DMS53 treated with DMSO at 0.1 percent for 48 hours (cell line): ENCODE data around the gene BCO2.
"Not testable (repeated sequence)": the region's sequence is repeated elsewhere in the genome, so short reads cannot be mapped to it uniquely, and the experiment has no call there.

Source experiments
- DNase-seq: peaks from one replicate; lab custom pipeline; 2025; ENCODE audit not compliant: unreplicated experiment; lab: John Stamatoyannopoulos, UW

Gene BCO2

DNA sequence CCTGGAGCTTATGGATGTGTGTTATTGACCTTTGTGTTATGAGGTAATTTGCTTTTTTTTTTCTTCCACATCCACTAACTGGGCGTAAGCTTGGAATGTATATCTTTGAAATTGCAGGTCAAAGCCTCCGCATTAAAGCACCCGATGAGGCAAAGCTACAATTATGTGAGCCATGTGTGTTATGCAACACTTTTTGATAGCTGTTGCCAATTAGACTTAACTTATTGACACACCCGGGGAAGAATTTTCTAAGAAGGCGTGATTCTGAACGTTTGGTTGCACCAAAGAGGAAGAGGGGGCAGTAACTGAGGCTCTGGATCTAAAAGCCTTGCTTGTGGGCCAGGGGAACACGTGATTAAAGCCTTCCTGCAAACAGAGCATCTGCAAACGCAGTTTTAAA is 8.8 kb upstream of the BCO2 start:
- DNase-seq, result no peak

DNA sequence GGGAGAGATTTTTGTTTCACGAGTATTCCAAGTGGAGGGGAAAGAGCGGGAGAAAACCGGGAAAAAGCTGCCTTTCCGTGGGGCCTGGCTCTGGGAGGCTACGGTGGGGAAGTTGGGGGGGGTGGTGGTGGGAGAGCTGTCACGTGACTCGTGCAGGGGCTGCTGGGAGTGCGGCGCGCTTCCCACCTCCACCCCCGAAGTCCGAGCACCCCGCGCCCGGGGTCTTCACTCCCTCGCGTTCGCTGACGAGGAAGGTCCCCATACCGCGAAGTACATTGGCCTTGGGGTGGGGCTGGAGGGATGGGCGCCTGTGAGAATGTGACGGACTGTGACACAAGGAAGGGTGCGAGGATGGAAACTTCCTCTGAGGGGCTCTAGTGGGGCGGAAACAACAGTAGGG is 8.2 kb upstream of the BCO2 start, which contains the start of gene TEX12:
Gene TEX12, plus strand, starts transcription at position 228 of the 400 bp plus-strand sequence. CDS start 1,897 bp downstream, outside the sequence.
- no peak for DNase-seq

DNA sequence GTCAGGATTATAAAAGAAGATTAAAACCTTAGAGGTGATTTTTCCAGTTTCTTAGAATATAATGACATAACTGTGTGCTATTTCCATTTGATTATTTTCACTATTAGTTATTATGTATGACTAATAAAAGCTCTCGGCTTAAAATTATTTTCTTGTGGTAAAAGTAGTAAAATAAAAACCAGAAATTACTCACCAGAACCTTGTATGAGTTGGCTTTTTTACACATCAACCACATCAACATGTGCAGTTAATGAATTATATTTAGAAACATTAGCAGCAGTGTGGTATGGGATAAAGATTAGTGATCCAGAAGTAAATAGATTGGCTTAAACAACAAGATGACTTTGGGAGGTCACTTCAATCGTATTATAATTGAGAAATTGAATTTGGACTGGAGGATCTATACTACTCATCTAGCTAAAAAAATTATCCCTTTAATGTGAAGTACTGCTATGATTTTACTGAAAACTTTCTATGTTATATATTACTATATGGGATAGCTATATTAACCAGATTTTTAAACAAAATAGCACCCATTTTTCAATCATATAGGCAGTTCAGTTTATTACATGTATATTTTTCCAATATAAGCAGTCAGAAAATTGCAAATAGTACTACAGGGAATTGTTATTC is 2.8 kb upstream of the BCO2 start:
- DNase-seq, result no peak

DNA sequence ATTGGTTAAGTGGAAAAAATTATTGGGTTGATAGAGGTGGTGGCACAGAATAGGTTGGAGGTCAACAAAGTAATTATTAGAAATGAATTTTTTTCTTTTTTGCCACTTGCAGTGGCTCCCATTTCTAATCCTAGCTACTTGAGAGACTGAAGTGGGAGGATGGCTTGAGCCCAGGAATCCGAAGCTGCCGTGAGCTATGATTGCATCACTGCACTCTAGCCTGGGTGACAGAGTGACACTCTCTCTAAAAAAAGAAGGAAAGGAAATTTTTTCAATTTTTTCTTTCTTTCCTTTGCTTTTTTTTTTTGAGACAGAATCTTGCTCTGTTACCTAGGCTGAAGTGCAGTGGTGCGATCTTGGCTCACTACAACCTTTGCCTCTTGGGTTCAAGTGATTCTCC is 2.2 kb upstream of the BCO2 start:
- DNase-seq, result no peak

DNA sequence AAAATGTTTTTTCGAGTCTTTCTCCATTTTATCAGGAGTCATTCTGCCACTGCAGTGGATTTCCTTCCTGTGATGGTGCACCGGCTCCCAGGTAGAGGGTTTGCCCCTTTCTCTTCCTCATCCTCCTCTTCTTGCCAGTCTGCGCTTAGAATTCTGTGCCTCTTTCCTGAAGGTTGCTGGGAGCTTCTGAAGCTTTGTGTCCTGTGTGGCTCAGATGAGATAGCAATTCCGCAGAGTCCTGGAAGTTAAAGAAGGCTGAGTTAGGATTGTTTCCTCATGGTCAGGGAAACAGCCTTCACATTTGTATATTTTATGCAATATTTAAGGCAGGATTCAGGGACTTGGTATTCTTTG is 264 bp downstream of the BCO2 start:
- DNase-seq, result no peak

DNA sequence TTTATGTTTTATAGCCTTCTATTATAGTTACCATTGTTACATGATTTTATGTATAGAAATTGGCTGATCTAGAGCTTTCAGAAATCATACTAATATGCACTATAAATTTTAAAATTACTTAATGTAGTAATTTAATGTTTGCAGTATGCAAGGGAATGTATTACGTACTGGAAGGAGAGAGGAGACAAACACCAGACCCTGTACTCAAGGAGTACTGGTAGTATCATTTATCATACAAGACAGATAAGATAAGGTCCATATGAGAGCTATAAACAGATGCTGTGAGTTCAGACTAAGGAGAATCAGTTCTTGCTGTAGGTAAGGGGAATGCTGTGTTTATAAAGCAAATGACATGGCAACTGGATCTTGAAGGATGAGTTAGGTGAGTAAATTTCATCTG is 765 bp downstream of the BCO2 start:
- DNase-seq, result no peak

DNA sequence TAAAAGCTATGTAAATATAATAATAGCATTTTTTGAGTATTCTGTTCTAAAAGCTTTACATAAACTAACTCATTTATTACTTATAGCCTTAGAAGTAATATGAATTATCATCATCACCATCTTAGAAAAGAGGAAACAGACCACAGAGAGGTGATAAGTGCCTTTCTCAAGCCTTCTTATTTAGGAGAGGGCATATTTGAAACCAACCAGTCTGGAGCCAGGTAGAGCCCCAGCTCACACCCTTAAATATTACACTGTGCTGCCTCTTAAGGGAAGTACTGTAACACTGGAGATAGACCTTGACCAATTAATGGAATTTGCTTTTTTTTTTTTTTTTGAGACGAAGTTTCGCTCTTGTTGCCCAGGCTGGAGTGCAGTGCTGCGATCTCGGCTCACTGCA is 2.3 kb downstream of the BCO2 start:
- DNase-seq, result no peak

DNA sequence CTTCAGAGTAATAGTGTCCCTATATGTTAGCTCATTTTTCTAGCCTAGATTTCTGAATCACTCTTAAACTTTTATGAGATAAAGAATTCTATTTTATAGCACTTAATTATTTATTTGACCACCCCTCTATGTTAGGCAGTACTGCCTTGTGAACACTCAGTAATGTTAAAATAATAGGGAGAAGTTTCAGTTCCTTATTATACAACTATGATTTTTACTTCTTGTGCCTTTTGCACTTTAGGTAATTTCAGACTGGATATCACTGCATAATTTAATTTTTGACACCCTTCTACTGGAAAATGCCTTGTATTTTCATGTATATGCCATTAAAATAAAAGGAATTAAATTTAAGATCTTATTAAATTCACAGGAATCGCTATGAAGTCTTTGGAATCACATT is 3.1 kb downstream of the BCO2 start:
- DNase-seq, result no peak

- no peak for DNase-seq
These were observed 3.6 kb downstream of the BCO2 start for GRCh38 chr11:112178936-112179335.

DNA sequence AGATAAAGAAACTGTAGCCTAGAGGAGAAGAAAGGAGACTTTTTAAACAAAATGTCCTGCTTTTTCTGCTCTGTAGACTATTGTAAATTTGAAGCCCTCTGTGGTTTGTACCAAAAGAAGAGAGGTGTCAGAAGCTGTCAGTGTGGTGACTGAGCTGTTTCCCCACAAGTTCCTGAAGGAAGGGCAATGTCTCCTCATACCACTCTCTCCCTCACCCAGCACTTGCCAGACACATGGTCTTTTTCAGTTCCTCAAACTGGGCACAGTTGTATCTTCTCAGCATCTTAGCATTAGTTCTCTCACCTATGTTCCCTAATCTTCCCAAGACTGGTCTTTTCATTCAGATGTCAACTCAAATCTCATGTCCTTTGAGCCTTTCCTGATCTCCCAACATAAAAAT is 4.3 kb downstream of the BCO2 start:
- DNase-seq, result no peak

GRCh38 chr11:112182867-112183266 is 7.6 kb downstream of the BCO2 start:
- no peak for DNase-seq

DNA sequence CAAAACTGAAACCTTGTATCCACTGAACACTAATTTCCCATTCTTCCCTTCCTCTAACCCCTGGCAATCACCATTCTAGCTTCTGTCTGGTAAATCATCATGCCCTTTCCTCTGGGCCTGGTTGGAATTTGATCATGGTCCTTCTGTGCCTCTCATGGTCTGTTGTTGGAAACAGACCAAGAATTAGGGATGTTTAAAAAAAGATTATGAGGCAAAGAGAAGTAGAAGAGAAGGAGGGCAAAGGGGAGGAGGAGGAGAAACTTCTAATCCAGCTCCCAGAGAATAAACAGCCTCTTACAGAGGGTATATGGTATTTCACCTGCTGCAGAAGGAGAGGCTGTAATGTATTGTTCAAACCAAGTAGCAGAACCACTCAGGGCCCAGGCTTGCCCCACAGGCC is 10.6 kb downstream of the BCO2 start:
- DNase-seq, result no peak

GRCh38 chr11:112186304-112186703 is 11.0 kb downstream of the BCO2 start:
- DNase-seq, result no peak

DNA sequence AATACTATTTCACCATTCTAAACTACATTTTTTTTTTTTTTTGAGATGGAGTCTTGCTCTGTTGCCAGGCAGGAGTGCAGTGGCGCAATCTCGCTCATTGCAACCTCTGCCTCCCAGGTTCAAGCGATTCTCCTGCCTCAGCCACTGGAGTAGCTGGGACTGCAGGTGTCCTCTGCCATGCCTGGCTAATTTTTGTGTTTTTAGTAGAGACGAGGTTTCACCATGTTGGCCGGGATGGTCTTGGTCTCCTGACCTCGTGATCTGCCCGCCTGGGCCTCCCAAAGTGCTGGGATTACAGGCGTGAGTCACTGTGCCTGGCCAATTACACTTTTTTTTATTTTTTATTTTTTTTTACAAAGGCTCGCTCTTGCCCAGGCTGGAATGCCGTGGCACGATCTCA is 19.8 kb downstream of the BCO2 start:
- not testable (repeated sequence) for DNase-seq

GRCh38 chr11:112195951-112196351 is 20.6 kb downstream of the BCO2 start:
- no peak for DNase-seq

- DNase-seq, result no peak
These were observed 21.3 kb downstream of the BCO2 start for GRCh38 chr11:112196519-112197087.

DNA sequence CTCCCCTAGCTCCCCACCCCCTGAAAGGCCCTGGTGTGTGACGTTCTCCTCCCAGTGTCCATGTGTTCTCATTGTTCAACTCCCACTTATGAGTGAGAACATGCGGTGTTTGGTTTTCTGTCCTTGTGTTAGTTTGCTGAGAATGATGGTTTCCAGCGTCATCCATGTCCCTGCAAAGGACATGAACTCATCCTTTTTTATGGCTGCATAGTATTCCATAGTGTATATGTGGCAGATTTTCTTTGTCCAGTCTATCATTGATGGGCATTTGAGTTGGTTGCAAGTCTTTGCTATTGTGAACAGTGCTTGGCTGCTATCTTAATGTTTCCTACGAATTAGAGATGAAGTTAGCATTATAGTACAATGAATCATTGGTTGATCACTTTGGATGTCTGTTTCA is 23.8 kb downstream of the BCO2 start:
- DNase-seq, result not testable (repeated sequence)

GRCh38 chr11:112200252-112200651 is 24.9 kb downstream of the BCO2 start:
- DNase-seq, result no peak

- DNase-seq, result no peak
These were observed 30.8 kb downstream of the BCO2 start for GRCh38 chr11:112206071-112206470.

GRCh38 chr11:112210890-112211289 is 35.6 kb downstream of the BCO2 start:
- DNase-seq, result no peak

DNA sequence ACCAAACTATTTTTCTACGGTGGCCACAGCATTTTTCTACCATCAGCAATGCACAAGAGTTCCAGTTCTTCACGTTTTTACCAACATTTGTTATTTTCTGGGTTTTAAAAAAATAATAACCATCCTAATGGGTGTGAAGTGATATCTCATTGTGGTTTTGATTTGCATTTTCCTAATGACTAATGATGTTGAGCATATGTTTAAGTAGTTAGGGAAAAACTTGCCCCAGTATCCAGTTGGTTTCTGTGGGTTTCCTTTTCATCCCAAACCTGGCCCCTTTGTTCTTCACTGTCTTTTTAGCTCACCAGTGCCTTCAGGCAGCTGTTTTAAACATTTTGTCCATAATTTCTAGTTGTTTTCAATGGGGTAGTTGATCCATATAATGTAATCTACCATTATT is 36.2 kb downstream of the BCO2 start:
- no peak for DNase-seq

GRCh38 chr11:112212290-112212689 is 37.0 kb downstream of the BCO2 start:
- no peak for DNase-seq

DNA sequence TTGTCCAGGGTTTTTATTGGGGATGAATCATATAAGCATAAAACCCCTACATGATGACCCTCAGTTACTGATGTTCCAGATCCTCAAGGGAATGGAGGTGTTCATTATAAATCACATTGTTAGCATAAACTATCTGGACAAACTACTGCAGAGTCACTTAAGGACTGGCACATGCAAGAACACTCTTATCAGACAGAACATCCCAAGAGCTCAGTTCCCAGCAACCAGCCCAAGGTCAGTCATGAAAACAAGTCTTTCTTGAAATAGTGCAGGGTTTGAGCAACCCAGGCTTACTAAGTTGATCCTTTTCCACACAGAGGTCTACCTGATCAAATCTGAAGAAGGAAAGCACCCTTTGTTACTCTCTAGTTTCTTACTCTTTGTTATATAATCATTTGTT is 37.4 kb downstream of the BCO2 start:
- no peak for DNase-seq
